Muscle of leg (tissue), 11 donors: ENCODE data around the gene SHC4. TPM values are rescaled to one million over a fixed set of nuclear protein-coding genes. Genes with fewer than 3 reads are reported as not detected.
A peak's percentile ranks its signal among the peaks of the same experiment; 100 is the strongest.

Experiments used
- DNase-seq: peaks from one replicate; pipeline ENCODE4 v3.0.0; 2013
- H3K27ac ChIP-seq: one replicate; pipeline ENCODE4 v1.5.1; 2013; ENCODE audit warnings: mild to moderate bottlenecking, low read length, control low read depth
- H3K27me3 ChIP-seq: one replicate; pipeline ENCODE4 v1.6.1; 2013; ENCODE audit warnings: low read length; ENCODE audit not compliant: control insufficient read depth, insufficient read depth
- H3K36me3 ChIP-seq: one replicate; pipeline ENCODE4 v1.6.1; 2013; ENCODE audit warnings: low read length; ENCODE audit not compliant: control insufficient read depth, insufficient read depth
- H3K4me1 ChIP-seq: one replicate; pipeline ENCODE4 v1.6.1; 2013; ENCODE audit warnings: low read length; ENCODE audit not compliant: control insufficient read depth, insufficient read depth
- H3K4me3 ChIP-seq: one replicate; pipeline ENCODE4 v1.5.1; 2013; ENCODE audit warnings: low read length, control low read depth
- H3K9me3 ChIP-seq: replicated peaks from 2 replicates; pipeline ENCODE4 v1.6.1; 2013; ENCODE audit warnings: low read depth, low read length; ENCODE audit not compliant: control insufficient read depth
- whole genome bisulfite sequencing: methylation state at CpG from one replicate; pipeline ENCODE4 v1.1.5; 2013; ENCODE audit warnings: missing lambda C conversion rate; ENCODE audit not compliant: insufficient coverage; 5-methylcytosine and 5-hydroxymethylcytosine counted together
- polyA plus RNA-seq, 8 donors: library from polyadenylated mRNA; unstranded; fragments of 120-200 nt; gene quantifications; one replicate each; pipeline versions ENCODE4 v1.2.1 to v1.2.3, GENCODE V29; 2013; ENCODE audit warnings: inconsistent platforms in 1 of 8, low replicate concordance in 1 of 8; ENCODE audit not compliant: insufficient read length in 8 of 8, insufficient read depth in 1 of 8
- total RNA-seq: library from RNA; stranded (reverse); fragments of 120-200 nt; gene quantifications from one replicate; pipeline ENCODE4 v1.2.4, GENCODE V29; 2013

Gene SHC4
- total and polyA plus RNA-seq, 9 donors: 1.3 to 3.0 (median 2.0) TPM

- Histone ChIP-seq H3K9me3 (no peaks in the 10 kb centered on the region), H3K27me3 (no peaks in the 10 kb centered on the region), H3K27ac (no peak overlapping the region), H3K4me3 (no peak overlapping the region), H3K4me1 (no peaks in the 10 kb centered on the region), H3K36me3 (no peaks in the 10 kb centered on the region)
- DNase-seq: no peak
Measured at GRCh38 chr15:48871542-48871941, 92.2 kb downstream of the SHC4 start.

- Histone ChIP-seq H3K36me3 (no peaks in the 10 kb centered on the region), H3K4me1 (no peaks in the 10 kb centered on the region), H3K4me3 (no peak overlapping the region), H3K27me3 (no peaks in the 10 kb centered on the region), H3K9me3 (no peaks in the 10 kb centered on the region), H3K27ac (no peak overlapping the region)
- DNase-seq: no peak
- no CpG with 5 or more reads among the region's 1 CpG for WGBS
Measured at GRCh38 chr15:48869966-48870365, 93.8 kb downstream of the SHC4 start.

DNA sequence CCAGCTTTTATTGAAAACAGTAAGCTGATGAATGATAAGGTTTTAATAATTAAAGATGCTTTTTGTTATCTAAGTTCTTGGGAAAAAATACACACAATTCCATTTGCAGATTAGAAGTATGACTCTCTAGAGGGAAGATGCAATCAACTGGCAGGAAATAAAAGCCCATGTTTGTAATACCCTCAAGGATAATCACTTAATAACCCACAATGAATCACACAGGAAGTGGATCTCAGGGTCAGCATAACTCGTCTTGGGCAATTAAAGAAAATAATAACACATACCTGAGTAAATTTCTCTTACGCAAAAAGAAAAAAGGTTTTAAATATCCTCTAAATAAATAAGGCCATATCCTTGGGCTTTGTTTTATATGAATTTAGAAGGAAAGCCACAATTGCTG lies 95.2 kb downstream of the SHC4 start:
- H3K27ac ChIP-seq: no peak overlapping the region
- no CpG with 5 or more reads among the region's 2 CpGs for WGBS
- DNase-seq: no peak

GRCh38 chr15:48868023-48868422 lies 95.7 kb downstream of the SHC4 start:
- no peaks in the 10 kb centered on the region for H3K9me3 ChIP-seq
- DNase-seq: no peak
- no peaks in the 10 kb centered on the region for H3K36me3 ChIP-seq
- no peaks in the 10 kb centered on the region for H3K4me1 ChIP-seq
- H3K27me3 ChIP-seq: no peaks in the 10 kb centered on the region
- H3K4me3 ChIP-seq: no peak overlapping the region
- no peak overlapping the region for H3K27ac ChIP-seq

More for the DNA sequence above, 95.2 kb downstream of the SHC4 start:
- no peaks in the 10 kb centered on the region for H3K4me1 ChIP-seq
- no peaks in the 10 kb centered on the region for H3K27me3 ChIP-seq
- H3K9me3 ChIP-seq: no peaks in the 10 kb centered on the region
- no peak overlapping the region for H3K4me3 ChIP-seq
- H3K36me3 ChIP-seq: no peaks in the 10 kb centered on the region

- Histone ChIP-seq H3K27ac (no peak overlapping the region), H3K4me3 (no peak overlapping the region), H3K9me3 (no peaks in the 10 kb centered on the region), H3K27me3 (no peaks in the 10 kb centered on the region), H3K36me3 (no peaks in the 10 kb centered on the region), H3K4me1 (no peaks in the 10 kb centered on the region)
- 30% methylated on average over 1 of the region's 2 CpGs for WGBS
- DNase-seq: no peak
Measured at GRCh38 chr15:48866141-48866563, 97.6 kb downstream of the SHC4 start.

DNA sequence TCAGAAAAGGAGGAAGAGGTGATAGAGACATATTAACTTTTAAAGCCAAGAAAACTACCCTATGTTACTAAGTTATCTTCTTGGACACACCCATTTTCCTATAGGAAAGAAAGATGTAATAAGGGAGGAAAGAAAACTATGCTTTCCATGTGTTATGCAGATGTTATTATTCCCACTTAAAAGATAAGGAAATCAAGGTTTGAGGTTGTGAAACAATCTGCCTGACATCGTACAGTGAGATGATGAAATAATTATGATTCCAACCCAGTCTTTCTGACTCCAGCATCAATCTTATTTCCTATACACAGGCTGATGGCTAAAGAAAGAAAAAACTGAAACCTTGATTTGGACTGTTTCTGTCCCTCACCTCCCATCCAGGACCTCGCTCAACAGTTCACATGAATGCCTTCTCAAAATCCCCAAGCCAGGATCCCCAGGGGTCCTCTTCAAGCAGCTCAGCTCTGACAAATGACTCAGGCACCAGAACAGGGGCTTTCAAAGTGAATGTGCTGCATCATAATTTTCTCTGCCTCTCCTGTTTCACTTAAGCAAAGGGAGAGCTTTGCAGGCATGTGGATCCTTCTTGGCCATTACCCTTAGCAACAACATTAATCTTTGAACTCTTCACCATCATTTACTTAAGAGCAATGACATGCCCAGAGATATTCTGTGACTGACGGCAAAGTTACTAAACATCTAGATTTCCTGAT lies 98.2 kb downstream of the SHC4 start:
- Histone ChIP-seq H3K4me1 (no peaks in the 10 kb centered on the region), H3K4me3 (no peak overlapping the region), H3K27ac (no peak overlapping the region), H3K36me3 (no peaks in the 10 kb centered on the region), H3K9me3 (no peaks in the 10 kb centered on the region), H3K27me3 (no peaks in the 10 kb centered on the region)
- DNase-seq: no peak
- 17% methylated on average over 1 of the region's 3 CpGs for WGBS

GRCh38 chr15:48862705-48863104 lies 101.0 kb downstream of the SHC4 start:
- H3K4me1 ChIP-seq: no peaks in the 10 kb centered on the region
- H3K27ac ChIP-seq: no peak overlapping the region
- WGBS: 100% methylated on average over 1 of the region's 1 CpG
- no peaks in the 10 kb centered on the region for H3K36me3 ChIP-seq
- H3K4me3 ChIP-seq: no peak overlapping the region
- H3K9me3 ChIP-seq: no peaks in the 10 kb centered on the region
- no peak for DNase-seq
- no peaks in the 10 kb centered on the region for H3K27me3 ChIP-seq

- no peaks in the 10 kb centered on the region for H3K36me3 ChIP-seq
- H3K27ac ChIP-seq: no peak overlapping the region
- DNase-seq: peak; percentile 79
- no peaks in the 10 kb centered on the region for H3K27me3 ChIP-seq
- H3K4me1 ChIP-seq: no peaks in the 10 kb centered on the region
- H3K4me3 ChIP-seq: no peak overlapping the region
- no peaks in the 10 kb centered on the region for H3K9me3 ChIP-seq
- WGBS: no CpG with 5 or more reads among the region's 1 CpG
Measured at GRCh38 chr15:48861813-48862431, 101.8 kb downstream of the SHC4 start.

DNA sequence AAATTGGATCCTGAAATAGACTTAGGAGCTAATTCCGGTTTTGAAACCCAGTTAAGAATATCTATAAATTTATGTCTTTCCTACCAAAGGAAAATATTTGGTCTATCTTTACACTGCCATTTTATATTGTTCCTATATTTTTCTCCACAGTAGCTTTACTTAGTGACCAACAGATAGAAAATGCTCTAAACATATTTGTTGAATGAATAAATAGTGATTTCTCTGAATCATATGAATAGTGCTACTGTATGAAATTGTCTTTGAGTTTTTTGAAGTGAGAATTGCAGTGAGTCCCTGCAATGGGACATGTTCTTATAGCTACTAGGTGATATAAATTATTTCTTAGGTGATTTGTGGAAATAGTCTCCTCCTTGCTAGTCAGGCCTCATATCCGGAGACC lies 104.3 kb downstream of the SHC4 start:
- H3K36me3 ChIP-seq: no peaks in the 10 kb centered on the region
- no peaks in the 10 kb centered on the region for H3K9me3 ChIP-seq
- H3K27ac ChIP-seq: no peak overlapping the region
- no peaks in the 10 kb centered on the region for H3K4me1 ChIP-seq
- no peaks in the 10 kb centered on the region for H3K27me3 ChIP-seq
- WGBS: no CpG with 5 or more reads among the region's 2 CpGs
- H3K4me3 ChIP-seq: no peak overlapping the region
- DNase-seq: no peak

- Histone ChIP-seq H3K36me3 (no peaks in the 10 kb centered on the region), H3K9me3 (no peaks in the 10 kb centered on the region), H3K4me1 (no peaks in the 10 kb centered on the region), H3K27me3 (no peaks in the 10 kb centered on the region), H3K27ac (no peak overlapping the region), H3K4me3 (no peak overlapping the region)
- no peak for DNase-seq
- 60% methylated on average over 1 of the region's 2 CpGs for WGBS
Measured at GRCh38 chr15:48858401-48858800, 105.3 kb downstream of the SHC4 start.
